SU-DHL-6 (cell line): Measurements from ENCODE around the gene TAL1.

ENCODE experiments used
- H2AFZ ChIP-seq: fragments of 200-600 bp; sonication (generic); 2 replicates; pipeline ENCODE4 v1.6.1; 2014; ENCODE audit warnings: low read depth, mild to moderate bottlenecking, moderate library complexity, mixed read lengths, antibody characterized with exemption, low read length; ENCODE audit not compliant: severe bottlenecking
- H3F3A ChIP-seq: fragments of 200-600 bp; shearing (Covaris generic); 2 replicates; pipeline ENCODE4 v1.6.0; 2016; ENCODE audit warnings: antibody characterized with exemption, mild to moderate bottlenecking; ENCODE audit not compliant: insufficient read depth
- H3K27ac ChIP-seq: fragments of 200-600 bp; sonication (generic); 2 replicates; pipeline ENCODE4 v1.5.1; 2016; ENCODE audit warnings: low read depth, mild to moderate bottlenecking, low read length, moderate library complexity, mixed read lengths
- H3K27me3 ChIP-seq: fragments of 200-600 bp; sonication (generic), shearing (Covaris generic); 2 replicates; pipeline ENCODE4 v1.6.0; 2014; ENCODE audit warnings: mild to moderate bottlenecking, low read length
- H3K36me3 ChIP-seq: fragments of 200-600 bp; sonication (generic); 2 replicates; pipeline ENCODE4 v1.6.1; 2014; ENCODE audit warnings: mild to moderate bottlenecking, low read length, mixed read lengths
- H3K4me2 ChIP-seq: fragments of 300-600, 200-600 bp; shearing (Covaris generic), sonication (generic); 2 replicates; pipeline ENCODE4 v1.6.0; 2014; ENCODE audit warnings: low read length, low read depth, mild to moderate bottlenecking; ENCODE audit not compliant: poor library complexity, severe bottlenecking
- H3K4me3 ChIP-seq: fragments of 200-600 bp; sonication (generic); 2 replicates; pipeline ENCODE4 v1.5.1; 2014; ENCODE audit warnings: antibody characterized with exemption, low read length, mild to moderate bottlenecking, mixed read lengths; ENCODE audit not compliant: insufficient read depth, poor library complexity, severe bottlenecking
- H3K79me2 ChIP-seq: fragments of 200-600 bp; sonication (generic); 2 replicates; pipeline ENCODE4 v1.6.1; 2014; ENCODE audit warnings: mild to moderate bottlenecking, low read length, moderate library complexity; ENCODE audit not compliant: insufficient read depth
- H3K9ac ChIP-seq: fragments of 200-600 bp; sonication (generic); 2 replicates; pipeline ENCODE4 v1.7.0; 2014; ENCODE audit warnings: mild to moderate bottlenecking, low read length
- H3K9me2 ChIP-seq: fragments of 200-600 bp; sonication (generic); replicated peaks from 2 replicates; pipeline ENCODE4 v1.6.1; 2014; ENCODE audit warnings: low read length; ENCODE audit not compliant: insufficient read depth
- H3K9me3 ChIP-seq: fragments of 200-600 bp; sonication (generic); 2 replicates; pipeline ENCODE4 v1.6.1; 2014; ENCODE audit warnings: low read length, mixed read lengths; ENCODE audit not compliant: insufficient read depth
- H4K20me1 ChIP-seq: fragments of 200-600 bp; sonication (generic); 2 replicates; pipeline ENCODE4 v1.6.1; 2014; ENCODE audit warnings: low read depth, mild to moderate bottlenecking, antibody characterized with exemption, low read length, moderate library complexity, mixed read lengths
- CTCF ChIP-seq: fragments of 200-600 bp; sonication (generic); IDR thresholded peaks from one replicate; pipeline ENCODE4 v1.5.1; 2017; ENCODE audit warnings: antibody characterized with exemption, mild to moderate bottlenecking, low read length, moderate library complexity; ENCODE audit not compliant: insufficient read depth, poor library complexity, severe bottlenecking
- EZH2phosphoT487 ChIP-seq: fragments of 200-600 bp; sonication (generic), shearing (Covaris generic); conservative IDR thresholded peaks from 2 replicates; pipeline ENCODE4 v1.6.1; 2018; ENCODE audit warnings: mild to moderate bottlenecking, antibody characterized with exemption, low read length, moderate library complexity, mixed read lengths

The TAL1 gene

GRCh38 chr1:47226121-47226838 is 5.7 kb downstream of the TAL1 start:
- Histone ChIP-seq H3K9ac (no peak overlapping the region), H3K27me3 (no peaks in the 10 kb centered on the region), H3F3A (no peaks in the 10 kb centered on the region), H3K9me3 (no peaks in the 10 kb centered on the region), H3K79me2 (no peaks in the 10 kb centered on the region), H4K20me1 (no peaks in the 10 kb centered on the region), H3K36me3 (no peaks in the 10 kb centered on the region), H2AFZ (no peak overlapping the region), H3K4me3 (no peak overlapping the region), H3K4me2 (no peak overlapping the region), H3K9me2 (no peaks in the 10 kb centered on the region), H3K27ac (no peak overlapping the region)
- no peak for TF ChIP-seq EZH2phosphoT487
- TF ChIP-seq CTCF: no peak

- Histone ChIP-seq H3K79me2 (no peaks in the 10 kb centered on the region), H4K20me1 (no peaks in the 10 kb centered on the region), H3K27ac (no peak overlapping the region), H3K4me3 (no peak overlapping the region), H3F3A (no peaks in the 10 kb centered on the region), H3K4me2 (no peak overlapping the region), H3K9me2 (no peaks in the 10 kb centered on the region), H3K9ac (no peak overlapping the region), H3K27me3 (no peaks in the 10 kb centered on the region), H3K36me3 (no peaks in the 10 kb centered on the region), H3K9me3 (no peaks in the 10 kb centered on the region), H2AFZ (no peak overlapping the region)
- TF ChIP-seq EZH2phosphoT487 (no peak), CTCF (no peak)
Measured at GRCh38 chr1:47225430-47226100, 6.5 kb downstream of the TAL1 start.

GRCh38 chr1:47224676-47225399 is 7.2 kb downstream of the TAL1 start:
- Histone ChIP-seq H3F3A (no peaks in the 10 kb centered on the region), H3K27me3 (no peaks in the 10 kb centered on the region), H3K36me3 (no peaks in the 10 kb centered on the region), H3K9me2 (no peaks in the 10 kb centered on the region), H4K20me1 (no peaks in the 10 kb centered on the region), H3K4me2 (no peak overlapping the region), H2AFZ (no peak overlapping the region), H3K9me3 (no peaks in the 10 kb centered on the region), H3K9ac (no peak overlapping the region), H3K79me2 (no peaks in the 10 kb centered on the region), H3K4me3 (no peak overlapping the region), H3K27ac (no peak overlapping the region)
- no peak for TF ChIP-seq EZH2phosphoT487
- TF ChIP-seq CTCF: no peak
